B cell (primary cell): Measurements from ENCODE around the gene PRKCB. TPM values are rescaled to one million over a fixed set of nuclear protein-coding genes. Genes with fewer than 3 reads are reported as not detected.

ENCODE experiments used
- ATAC-seq: fragments of 200-7000 bp; cut with Tn5 transposase; one replicate; pipeline ENCODE4 v1.10.0; 2021; ENCODE audit warnings: low read depth, mild to moderate bottlenecking, moderate number of reproducible peaks, moderate library complexity
- CTCF ChIA-PET: fragments of 350-600 bp; sonication (Branson Sonifier 250); formaldehyde crosslinking; loops from one replicate; lab custom pipeline; 2021; ENCODE audit warnings: antibody characterized with exemption, inconsistent platforms; lab: Charles Lee
- POLR2A ChIA-PET: fragments of 350-600 bp; sonication (Branson Sonifier 250); formaldehyde crosslinking; loops from one replicate; lab custom pipeline; 2021; ENCODE audit warnings: antibody characterized with exemption; lab: Charles Lee
- DNase-seq: peaks from one replicate; pipeline ENCODE4 v3.0.0; 2013
- H2AFZ ChIP-seq: 2 replicates; pipeline ENCODE4 v1.6.1; 2012; ENCODE audit warnings: mild to moderate bottlenecking, low read depth, low read length; ENCODE audit not compliant: insufficient read depth, poor library complexity, severe bottlenecking
- H3K27ac ChIP-seq, 2 donors: 1 replicate in 1 of 2; 2 replicates in 1 of 2; pipeline ENCODE4 v1.5.1; 2012 to 2013; ENCODE audit warnings: low read length in 2 of 2, mild to moderate bottlenecking in 2 of 2, moderate library complexity in 1 of 2
- H3K27me3 ChIP-seq, 4 experiments: fragments of 200-600 bp in 1 of 4; sonication (generic) in 1 of 4; replicated peaks in 1 of 4; 1 replicate in 2 of 4; 2 replicates in 2 of 4; pipeline versions ENCODE4 v1.6.1 to v1.7.0; 2013 to 2016; ENCODE audit warnings: low read length in 3 of 4, mild to moderate bottlenecking in 2 of 4, mixed read lengths in 1 of 4, moderate library complexity in 1 of 4; ENCODE audit not compliant: insufficient read depth in 4 of 4, control insufficient read depth in 3 of 4; ENCODE audit errors: control extremely low read depth in 1 of 4
- H3K36me3 ChIP-seq, 2 experiments: replicated peaks in 1 of 2; 1 replicate in 1 of 2; 2 replicates in 1 of 2; pipeline versions ENCODE4 v1.6.1 to v1.7.1; 2013; ENCODE audit warnings: low read length in 1 of 2; ENCODE audit not compliant: insufficient read depth in 2 of 2, control insufficient read depth in 1 of 2; ENCODE audit errors: control extremely low read depth in 1 of 2, extremely low read depth in 1 of 2
- H3K4me1 ChIP-seq, 2 donors: fragments of 200-600 bp in 1 of 2; sonication (generic) in 1 of 2; 1 replicate in 1 of 2; 2 replicates in 1 of 2; pipeline versions ENCODE4 v1.5.1 to v1.6.1; 2013 to 2017; ENCODE audit warnings: low read length in 2 of 2; ENCODE audit not compliant: control insufficient read depth in 2 of 2, insufficient read depth in 2 of 2
- H3K4me2 ChIP-seq: replicated peaks from 2 replicates; pipeline ENCODE3; 2012; ENCODE audit warnings: mild to moderate bottlenecking, low read depth, low read length; ENCODE audit not compliant: poor library complexity, severe bottlenecking
- H3K4me3 ChIP-seq, 5 experiments: fragments of 200-600 bp in 1 of 5; sonication (generic) in 1 of 5; 1 replicate in 3 of 5; 2 replicates in 2 of 5; pipeline versions ENCODE4 v1.5.1 to v1.7.0; 2011 to 2016; ENCODE audit warnings: low read length in 4 of 5, mild to moderate bottlenecking in 4 of 5, low read depth in 2 of 5, control low read depth in 1 of 5, moderate library complexity in 1 of 5; ENCODE audit not compliant: insufficient read depth in 1 of 5; ENCODE audit errors: control extremely low read depth in 1 of 5, extremely low read depth in 1 of 5
- H3K79me2 ChIP-seq: fragments of 200-600 bp; sonication (generic); one replicate; pipeline ENCODE4 v1.6.0; 2016; ENCODE audit warnings: low read length; ENCODE audit not compliant: control insufficient read depth, insufficient read depth
- H3K9ac ChIP-seq: fragments of 200-600 bp; sonication (generic); 2 replicates; pipeline ENCODE4 v1.6.1; 2017; ENCODE audit warnings: mild to moderate bottlenecking, low read length, moderate library complexity
- H3K9me3 ChIP-seq, 3 donors: one replicate each; pipeline versions ENCODE4 v1.6.1 to v1.7.1; 2013; ENCODE audit warnings: low read length in 2 of 3; ENCODE audit not compliant: control insufficient read depth in 2 of 3, insufficient read depth in 1 of 3; ENCODE audit errors: control extremely low read depth in 1 of 3
- H4K20me1 ChIP-seq: 2 replicates; pipeline ENCODE4 v1.6.0; 2012; ENCODE audit warnings: mild to moderate bottlenecking, low read length; ENCODE audit not compliant: insufficient read depth, control insufficient read depth, poor library complexity, severe bottlenecking
- H3K27ac Mint-ChIP-seq: one replicate; pipeline ENCODE4 v1.8.0; 2021; ENCODE audit warnings: mixed read lengths
- H3K27me3 Mint-ChIP-seq: one replicate; pipeline ENCODE4 v1.8.0; 2021; ENCODE audit warnings: mixed read lengths
- H3K4me1 Mint-ChIP-seq: one replicate; pipeline ENCODE4 v1.8.0; 2021; ENCODE audit warnings: mixed read lengths
- H3K4me3 Mint-ChIP-seq: one replicate; pipeline ENCODE4 v1.8.0; 2021; ENCODE audit warnings: mixed read lengths
- H3K9me3 Mint-ChIP-seq: one replicate; pipeline ENCODE4 v1.8.0; 2022; ENCODE audit warnings: mixed read lengths; ENCODE audit not compliant: insufficient read depth
- CTCF ChIP-seq: fragments of 200-600 bp; IDR thresholded peaks from one replicate; pipeline ENCODE4 v1.8.0; 2022; ENCODE audit warnings: antibody characterized with exemption, mild to moderate bottlenecking
- EZH2 ChIP-seq: IDR thresholded peaks from 2 replicates; pipeline ENCODE4 v1.6.1; 2012; ENCODE audit warnings: borderline replicate concordance, low read depth, mild to moderate bottlenecking, moderate library complexity, low read length; ENCODE audit not compliant: insufficient read depth, poor library complexity, severe bottlenecking
- WGBS: methylation state at CpG from one replicate; pipeline ENCODE4 v1.1.5; 2013; ENCODE audit warnings: missing lambda C conversion rate; ENCODE audit not compliant: insufficient coverage; 5-methylcytosine and 5-hydroxymethylcytosine counted together
- intact Hi-C: fragments of 100-400 bp; cut with micrococcal nuclease; formaldehyde crosslinking; loops from one replicate; pipeline ENCODE4 v1.10.0; 2022
- polyA minus RNA-seq: library from RNA; depleted of rRNA, polyadenylated mRNA; stranded (reverse); fragments of >200 nt; gene quantifications from 2 replicates; pipeline ENCODE4 v1.2.3, GENCODE V29; 2012
- polyA plus RNA-seq: library from polyadenylated mRNA; depleted of rRNA; stranded (reverse); fragments of >200 nt; gene quantifications from 2 replicates; pipeline ENCODE4 v1.2.3, GENCODE V29; 2012
- total RNA-seq, 2 donors: library from RNA; stranded (reverse); fragments of 120-200 nt in 1 of 2; gene quantifications; 1 replicate in 1 of 2; 2 replicates in 1 of 2; pipeline versions ENCODE4 v1.2.3 to v1.2.4, GENCODE V29; 2013 to 2022

Gene PRKCB
- total RNA-seq (373 and 397 TPM in 2 replicates), polyA plus RNA-seq (106 and 121 TPM in 2 replicates), polyA minus RNA-seq (196 and 377 TPM in 2 replicates)
- 295 TPM for total RNA-seq (2013)

GRCh38 chr16:23835390-23836077 is at the start of gene PRKCB:
TSS of gene PRKCB (plus strand) at chr16:23835983.
- Histone ChIP-seq H2AFZ (peak within 1 kb of the TSS; percentile 79), H3K9me3 (peaks cover 0 to under 1% (median 0%) of the 10 kb centered on the region in 3 donors), H3K4me3 (peak within 1 kb of the TSS; percentile 78 to 98 (median 88)), H3K4me1 (peaks cover 34 to 37% of the 10 kb centered on the region in 2 donors), H3K27me3 (no peaks in the 10 kb centered on the region), H3K27ac (peak within 1 kb of the TSS; percentile 7 to 56), H3K36me3 (peaks cover 9 to 14% of the 10 kb centered on the region in 2 experiments), H3K4me2 (peak within 1 kb of the TSS; percentile 93), H3K9ac (peak within 1 kb of the TSS; percentile 89), H4K20me1 (peaks cover 40% of the 10 kb centered on the region), H3K79me2 (peaks cover 49% of the 10 kb centered on the region)
- peak; percentile 93 for DNase-seq
- TF ChIP-seq CTCF (no peak), EZH2 (no peak)
- ATAC-seq, result peak; percentile 83
- intact Hi-C loops, result loop anchor here (1.0 to 5.0 kb wide), 5 partner anchors 9 to 175 kb away; no protein-coding TSS in a partner anchor
- no peaks in the 10 kb centered on the region for H3K27me3 Mint-ChIP-seq
- ChIA-PET CTCF (interaction anchor here (0.7 to 1.1 kb wide), 11 partner anchors 9 to 201 kb away, joined by 3 to 6 read pairs (median 4); no protein-coding TSS in a partner anchor), POLR2A (interaction anchor here (0.8 kb wide), 3 partner anchors 11 to 175 kb away, joined by 3 to 5 read pairs (median 4); no protein-coding TSS in a partner anchor)
- under 1% methylated on average over 52 of the region's 63 CpGs for WGBS
- H3K27ac Mint-ChIP-seq, result peak within 1 kb of the TSS; percentile 96
- H3K4me1 Mint-ChIP-seq, result peaks cover 48% of the 10 kb centered on the region
- H3K4me3 Mint-ChIP-seq, result peak within 1 kb of the TSS; percentile 99
- H3K9me3 Mint-ChIP-seq, result peaks cover under 1% of the 10 kb centered on the region
